HepG2 (cell line): ENCODE measurements around the gene UBE2O. TPM values are rescaled to one million over a fixed set of nuclear protein-coding genes. Genes with fewer than 3 reads are reported as not detected.

Experiments used
- ARNT2 ChIP-seq: sonication (generic); formaldehyde crosslinking; IDR thresholded peaks from 2 replicates; pipeline ENCODE4 v1.8.0; 2022; ENCODE audit warnings: mild to moderate bottlenecking, low read depth, missing genetic modification reagents, moderate library complexity
- ATF4 ChIP-seq, 2 experiments: fragments of 450-650 bp in 1 of 2; sonication (generic) in 1 of 2; formaldehyde crosslinking; IDR thresholded peaks; 2 replicates each; pipeline versions ENCODE4 v1.5.0 to v1.8.0; 2020 to 2022; ENCODE audit warnings: mild to moderate bottlenecking in 1 of 2, missing genetic modification reagents in 1 of 2
- CBX1 ChIP-seq: IDR thresholded peaks from one replicate; pipeline ENCODE4 v1.6.1; 2016; ENCODE audit warnings: antibody characterized with exemption, low read depth
- DBP ChIP-seq: sonication (generic); formaldehyde crosslinking; IDR thresholded peaks from 2 replicates; pipeline ENCODE4 v1.4.0; 2020; ENCODE audit warnings: missing genetic modification reagents; ENCODE audit errors: not compliant biosample characterization
- ELK4 ChIP-seq: sonication (generic); formaldehyde crosslinking; IDR thresholded peaks from 2 replicates; pipeline ENCODE4 v1.9.0; 2021; ENCODE audit warnings: missing genetic modification reagents, borderline replicate concordance
- GATAD2A ChIP-seq: IDR thresholded peaks from 2 replicates; pipeline ENCODE4 v1.6.1; 2016
- ISX ChIP-seq: sonication (generic); formaldehyde crosslinking; conservative IDR thresholded peaks from 2 replicates; pipeline ENCODE4 v1.5.0; 2020; ENCODE audit warnings: missing genetic modification reagents
- LCORL ChIP-seq, 2 experiments: fragments of 450-650 bp in 1 of 2; sonication (generic) in 1 of 2; formaldehyde crosslinking in 1 of 2; IDR thresholded peaks; 2 replicates each; pipeline versions ENCODE4 v1.5.0 to v1.6.1; 2017 to 2020; ENCODE audit warnings: antibody characterized with exemption in 1 of 2, missing genetic modification reagents in 1 of 2
- MAZ ChIP-seq, 2 experiments: sonication (generic) in 1 of 2; formaldehyde crosslinking in 1 of 2; IDR thresholded peaks; 2 replicates each; pipeline versions ENCODE4 v1.5.0 to v1.6.1; 2012 to 2020; ENCODE audit warnings: low read depth in 2 of 2, mild to moderate bottlenecking in 2 of 2, borderline replicate concordance in 1 of 2, improper control_type of control experiment in 1 of 2, low read length in 1 of 2, missing genetic modification reagents in 1 of 2, moderate library complexity in 1 of 2
- MBNL3 ChIP-seq: fragments of 250-450 bp; sonication (Bioruptor Pico); conservative IDR thresholded peaks from 2 replicates; pipeline ENCODE4 v1.8.0; 2022; ENCODE audit warnings: mild to moderate bottlenecking, inconsistent platforms
- MED13 ChIP-seq: sonication (generic); formaldehyde crosslinking; IDR thresholded peaks from 2 replicates; pipeline ENCODE4 v1.5.0; 2020; ENCODE audit warnings: missing genetic modification reagents
- MYC ChIP-seq: sonication (generic); formaldehyde crosslinking; IDR thresholded peaks from 2 replicates; pipeline ENCODE4 v1.9.0; 2021; ENCODE audit warnings: missing genetic modification reagents, borderline replicate concordance
- NPAS2 ChIP-seq: sonication (generic); formaldehyde crosslinking; IDR thresholded peaks from 2 replicates; pipeline ENCODE4 v1.8.0; 2022; ENCODE audit warnings: mild to moderate bottlenecking, missing genetic modification reagents, borderline replicate concordance
- POLR2AphosphoS5 ChIP-seq: IDR thresholded peaks from 2 replicates; pipeline ENCODE4 v1.6.1; 2012; ENCODE audit warnings: low read depth, low read length
- SCMH1 ChIP-seq: sonication (generic); formaldehyde crosslinking; IDR thresholded peaks from 2 replicates; pipeline ENCODE4 v1.9.0; 2021; ENCODE audit warnings: missing genetic modification reagents, mild to moderate bottlenecking, borderline replicate concordance
- SMC3 ChIP-seq: IDR thresholded peaks from 2 replicates; pipeline ENCODE4 v1.6.1; 2011; ENCODE audit warnings: low read length, improper control_type of control experiment
- TCF7 ChIP-seq: sonication (generic); IDR thresholded peaks from 2 replicates; pipeline ENCODE4 v1.6.1; 2016; ENCODE audit warnings: antibody characterized with exemption, low read depth
- ZBTB21 ChIP-seq: sonication (generic); formaldehyde crosslinking; IDR thresholded peaks from 2 replicates; pipeline ENCODE4 v1.4.0; 2020; ENCODE audit warnings: missing genetic modification reagents
- ZBTB8A ChIP-seq: sonication (generic); formaldehyde crosslinking; IDR thresholded peaks from 2 replicates; pipeline ENCODE4 v1.4.0; 2020; ENCODE audit warnings: mild to moderate bottlenecking, low read depth, missing genetic modification reagents, borderline replicate concordance
- ZFAT ChIP-seq: sonication (generic); formaldehyde crosslinking; conservative IDR thresholded peaks from 2 replicates; pipeline ENCODE4 v1.8.1; 2023; ENCODE audit warnings: missing genetic modification reagents, inconsistent platforms
- ZNF143 ChIP-seq: sonication (generic); formaldehyde crosslinking; IDR thresholded peaks from 2 replicates; pipeline ENCODE4 v1.4.0; 2020; ENCODE audit warnings: missing genetic modification reagents
- ZNF207 ChIP-seq: fragments of 450-650 bp; IDR thresholded peaks from 2 replicates; pipeline ENCODE4 v1.6.1; 2016; ENCODE audit warnings: antibody characterized with exemption, borderline replicate concordance
- ZNF276 ChIP-seq: sonication (generic); formaldehyde crosslinking; IDR thresholded peaks from 2 replicates; pipeline ENCODE4 v1.4.0; 2020; ENCODE audit warnings: mild to moderate bottlenecking, low read depth, missing genetic modification reagents
- ZNF282 ChIP-seq: fragments of 450-650 bp; IDR thresholded peaks from 2 replicates; pipeline ENCODE4 v1.6.1; 2018; ENCODE audit not compliant: partially characterized antibody
- ZNF543 ChIP-seq: sonication (generic); formaldehyde crosslinking; IDR thresholded peaks from 2 replicates; pipeline ENCODE4 v1.4.0; 2020; ENCODE audit warnings: mild to moderate bottlenecking, missing genetic modification reagents
- ZNF782 ChIP-seq: sonication (generic); formaldehyde crosslinking; IDR thresholded peaks from 2 replicates; pipeline ENCODE4 v1.4.0; 2020; ENCODE audit warnings: missing genetic modification reagents, mild to moderate bottlenecking, borderline replicate concordance
- polyA plus RNA-seq, 8 experiments: library from polyadenylated mRNA; depleted of rRNA in 3 of 8; stranded (reverse) in 7 of 8; unstranded in 1 of 8; fragments of >200 nt; fragmentation: Illumina TruSeq in 4 of 8; extraction: Trizol in 4 of 8; gene quantifications; 2 replicates each; pipeline versions ENCODE4 v1.2.1 to v1.2.3, GENCODE V29; 2011 to 2016; ENCODE audit warnings: low read depth in 4 of 8, missing spikeins in 1 of 8, mixed read lengths in 1 of 8; ENCODE audit not compliant: insufficient read depth in 1 of 8
- total RNA-seq, 5 experiments: library from RNA; depleted of rRNA; stranded (reverse); fragments of >200 nt; fragmentation: Illumina TruSeq; extraction: Trizol; gene quantifications; 2 replicates each; pipeline ENCODE4 v1.2.3, GENCODE V29; 2016; ENCODE audit warnings: low read depth in 1 of 5

UBE2O gene
- total and polyA plus RNA-seq, 2 of the 13 experiments (the other 11 are each of a cell fraction or from before 2014, with no cell fraction given), result 21.5 to 23.5 TPM

- 0 out of 2 replicates have a peak, but pooled peaks have one; percentile 24 for TF ChIP-seq ZNF782
- TF ChIP-seq SCMH1, result no peak
- no peak for TF ChIP-seq ELK4 (CRISPR knock-in tag)
- no peak for TF ChIP-seq ZNF543 (CRISPR knock-in tag)
- no peak for TF ChIP-seq MAZ (IDR thresholded peaks at IDR 0.05; ENCODE audit: borderline replicate concordance, low read depth, low read length)
- no peak for TF ChIP-seq MAZ (CRISPR knock-in tag; IDR thresholded peaks at IDR 0.05; ENCODE audit: low read depth)
- no peak for TF ChIP-seq ARNT2 (CRISPR knock-in tag)
- TF ChIP-seq ZBTB8A (CRISPR knock-in tag), result no peak
- TF ChIP-seq TCF7, result no peak
- no peak for TF ChIP-seq ZNF282
- 0 out of 2 replicates have a peak, but pooled peaks have one; percentile 9 for TF ChIP-seq LCORL (IDR thresholded peaks at IDR 0.05)
- TF ChIP-seq LCORL (CRISPR knock-in tag; IDR thresholded peaks at IDR 0.05), result no peak
- TF ChIP-seq ZBTB21 (CRISPR knock-in tag), result 0 out of 2 replicates have a peak, but pooled peaks have one; percentile 14
- TF ChIP-seq MYC (CRISPR knock-in tag), result no peak
- no peak for TF ChIP-seq DBP
- TF ChIP-seq ATF4 (CRISPR knock-in tag; IDR thresholded peaks at IDR 0.05), result no peak
- TF ChIP-seq CBX1, result no peak
- TF ChIP-seq NPAS2, result no peak
- TF ChIP-seq SMC3, result no peak
- TF ChIP-seq ZFAT (CRISPR knock-in tag), result no peak
- TF ChIP-seq POLR2AphosphoS5, result no peak
- no peak for TF ChIP-seq MED13
- TF ChIP-seq ISX, result no peak
- no peak for TF ChIP-seq ZNF143 (CRISPR knock-in tag)
- TF ChIP-seq ZNF276 (CRISPR knock-in tag), result no peak
- TF ChIP-seq MBNL3 (CRISPR knock-in tag), result no peak
- 0 out of 2 replicates have a peak, but pooled peaks have one; percentile 15 for TF ChIP-seq GATAD2A (CRISPR knock-in tag)
- TF ChIP-seq ZNF207, result no peak
These were observed 6.3 kb downstream of the UBE2O start (continued) for GRCh38 chr17:76446449-76447231.
